Measurements from ENCODE around the gene PEX26.

DNA sequence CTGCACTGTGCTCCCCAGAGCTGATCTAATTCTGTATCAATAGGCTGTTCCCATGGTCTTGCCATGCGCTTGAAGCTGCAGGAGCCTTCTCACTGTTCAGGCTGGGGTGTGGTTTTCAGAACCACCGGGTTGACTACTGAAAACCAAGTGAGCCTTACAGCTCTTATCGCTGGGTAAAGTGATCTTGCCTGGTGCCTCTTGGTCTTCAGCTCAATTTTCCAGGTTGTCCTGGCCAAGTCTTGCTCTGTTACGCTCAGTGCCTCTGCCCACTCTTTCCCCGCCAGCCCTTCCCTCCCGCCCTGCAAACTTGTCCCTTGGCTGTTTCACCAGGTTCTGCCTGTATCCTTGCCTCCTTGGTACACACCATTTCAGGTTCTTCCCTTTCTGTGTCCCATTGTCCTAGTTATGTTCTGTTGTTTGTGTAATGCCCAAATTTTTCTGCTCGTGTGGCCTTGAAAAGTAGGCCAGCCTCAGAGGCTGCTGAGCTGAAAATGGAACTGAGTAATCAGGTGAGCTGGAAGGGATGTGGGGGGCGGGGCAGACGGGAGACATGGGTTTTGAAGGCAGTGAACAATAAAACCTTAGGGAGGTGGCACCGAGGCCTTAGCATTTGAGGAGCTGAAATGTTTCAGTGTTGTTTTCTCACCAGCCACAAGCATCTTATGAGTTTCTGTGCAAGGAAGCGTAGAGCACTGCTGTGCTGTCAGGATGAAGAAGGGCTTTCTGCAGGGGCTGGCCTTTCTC, 11.2 kb downstream of the PEX26 start:
- no peak for TF ChIP-seq EZH2 (IDR thresholded peaks at IDR 0.05; ENCODE audit: borderline replicate concordance, low read depth, low read length, severe bottlenecking)
- TF ChIP-seq, protein P1, sequence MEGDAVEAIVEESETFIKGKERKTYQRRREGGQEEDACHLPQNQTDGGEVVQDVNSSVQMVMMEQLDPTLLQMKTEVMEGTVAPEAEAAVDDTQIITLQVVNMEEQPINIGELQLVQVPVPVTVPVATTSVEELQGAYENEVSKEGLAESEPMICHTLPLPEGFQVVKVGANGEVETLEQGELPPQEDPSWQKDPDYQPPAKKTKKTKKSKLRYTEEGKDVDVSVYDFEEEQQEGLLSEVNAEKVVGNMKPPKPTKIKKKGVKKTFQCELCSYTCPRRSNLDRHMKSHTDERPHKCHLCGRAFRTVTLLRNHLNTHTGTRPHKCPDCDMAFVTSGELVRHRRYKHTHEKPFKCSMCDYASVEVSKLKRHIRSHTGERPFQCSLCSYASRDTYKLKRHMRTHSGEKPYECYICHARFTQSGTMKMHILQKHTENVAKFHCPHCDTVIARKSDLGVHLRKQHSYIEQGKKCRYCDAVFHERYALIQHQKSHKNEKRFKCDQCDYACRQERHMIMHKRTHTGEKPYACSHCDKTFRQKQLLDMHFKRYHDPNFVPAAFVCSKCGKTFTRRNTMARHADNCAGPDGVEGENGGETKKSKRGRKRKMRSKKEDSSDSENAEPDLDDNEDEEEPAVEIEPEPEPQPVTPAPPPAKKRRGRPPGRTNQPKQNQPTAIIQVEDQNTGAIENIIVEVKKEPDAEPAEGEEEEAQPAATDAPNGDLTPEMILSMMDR (IDR thresholded peaks at IDR 0.05; ENCODE audit: borderline replicate concordance, extremely low read depth, low read length, poor library complexity, severe bottlenecking): no peak

Data from DND-41 (cell line).